GM18858 (cell line): ENCODE results near the gene DYNC1I1.

ENCODE experiments used
- ATAC-seq: cut with Tn5 transposase; IDR thresholded peaks from one replicate; pipeline ENCODE4 v1.9.1; 2021; ENCODE audit not compliant: unreplicated experiment

The DYNC1I1 gene

DNA sequence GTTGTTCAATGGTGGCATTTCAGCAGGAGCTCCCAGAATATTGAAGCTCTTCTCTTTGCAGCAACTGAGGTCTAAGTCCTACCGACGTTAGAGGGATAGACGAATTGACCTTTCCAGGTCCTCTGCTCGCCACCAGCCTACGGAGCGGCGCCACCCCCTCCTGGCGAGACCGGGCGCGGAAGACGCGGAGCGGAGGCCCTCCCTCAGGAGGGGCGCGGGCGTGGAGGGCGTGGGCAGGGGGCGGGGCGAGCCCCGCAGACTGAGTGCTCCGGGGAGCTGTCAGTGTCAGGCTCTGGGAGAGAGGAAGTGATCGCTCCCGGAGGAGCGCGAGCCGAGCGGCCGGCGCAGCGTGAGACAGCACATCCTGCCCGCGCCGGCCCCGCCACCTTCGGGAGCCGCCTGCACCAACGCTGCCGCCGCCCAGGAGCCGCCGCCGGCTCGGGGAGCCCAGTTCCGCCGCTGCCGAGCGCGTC lies at the start of gene DYNC1I1:
Gene DYNC1I1 (plus strand): TSS at position 257 of the 473 bp plus-strand sequence. CDS start 32,176 bp downstream, outside the sequence.
- ATAC-seq, result peak; percentile 92

DNA sequence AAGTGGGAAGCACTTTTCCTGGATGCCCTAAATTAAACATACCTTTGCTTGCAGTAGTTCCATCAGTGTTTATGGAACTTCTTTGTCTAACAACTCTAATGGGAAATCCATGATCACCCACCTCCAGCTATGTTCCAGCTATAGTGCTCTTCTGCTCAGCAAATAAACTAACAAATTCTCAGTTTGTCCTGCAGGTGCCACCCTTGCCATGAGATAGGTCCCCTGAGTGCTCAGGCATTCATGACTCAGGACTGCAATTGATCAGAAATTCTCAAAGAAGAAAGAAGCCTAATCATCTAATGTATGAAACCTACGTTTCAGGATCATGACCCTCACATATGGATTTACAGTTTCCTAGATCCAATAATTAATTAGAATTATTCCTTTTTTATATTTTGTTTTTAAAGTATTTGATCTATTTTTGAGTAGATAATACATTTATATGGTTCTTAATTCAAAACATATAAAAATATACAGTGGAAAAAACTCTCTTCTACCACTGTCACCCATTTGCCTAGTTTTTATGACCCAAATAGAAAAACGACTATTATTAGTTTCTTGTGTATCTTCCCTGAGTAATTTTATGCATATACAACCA lies 48.7 kb upstream of the DYNC1I1 start:
- no peak for ATAC-seq

DNA sequence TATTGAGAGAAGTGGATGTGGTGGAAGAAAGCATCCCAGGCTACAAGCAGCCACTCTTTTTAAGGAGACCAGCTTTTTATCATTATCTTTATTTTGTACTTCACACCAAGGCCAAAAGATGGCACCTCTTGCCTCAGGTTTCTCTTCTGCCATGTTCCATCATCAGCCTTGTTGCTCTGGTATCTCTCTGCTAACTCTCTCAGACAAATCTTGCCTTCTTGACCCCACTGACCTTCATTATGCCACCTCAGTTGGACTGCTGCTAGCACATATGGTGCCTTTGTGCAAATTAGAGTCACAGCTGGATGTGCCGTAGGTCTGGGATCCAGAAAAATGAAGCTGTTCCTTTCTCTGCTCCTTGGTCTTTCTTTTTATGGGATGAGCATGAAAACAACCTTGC lies 47.1 kb upstream of the DYNC1I1 start:
- no peak for ATAC-seq

DNA sequence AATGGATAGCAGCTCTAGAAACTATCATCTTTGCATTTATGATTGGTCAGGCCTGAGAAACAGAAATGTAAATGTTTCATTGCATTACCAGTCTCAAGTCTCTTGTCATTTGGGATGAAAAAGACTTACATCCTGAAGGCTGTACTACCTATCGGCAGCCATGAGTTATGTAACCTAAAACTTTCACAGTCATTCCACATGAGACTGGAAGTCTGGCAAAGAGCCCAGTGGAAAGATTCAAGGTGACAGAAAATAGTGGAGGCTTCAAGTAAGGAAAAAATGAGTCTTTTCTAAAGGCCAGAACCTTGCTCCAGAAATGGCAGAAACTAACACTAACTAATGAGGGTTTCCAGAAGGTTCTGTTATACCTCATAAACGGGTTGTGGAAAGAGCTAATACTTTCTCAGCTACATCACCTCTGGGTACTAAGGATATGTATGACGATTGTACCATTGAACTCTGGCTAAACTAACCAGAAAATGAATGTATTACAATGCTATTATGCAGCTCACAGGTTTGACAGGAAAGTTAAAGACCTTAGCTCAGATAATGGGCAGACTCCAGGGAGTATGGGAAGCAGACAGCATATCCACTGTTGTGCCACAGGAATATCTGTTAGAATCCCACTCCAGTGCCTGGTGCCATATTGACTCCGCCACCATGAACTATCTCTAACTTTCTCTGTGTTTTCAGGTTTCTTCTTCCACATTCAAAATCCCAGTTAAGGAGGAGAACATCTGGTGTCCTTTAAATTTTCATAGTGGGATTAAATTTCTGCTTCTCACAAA lies 41.7 kb upstream of the DYNC1I1 start:
- no peak for ATAC-seq

DNA sequence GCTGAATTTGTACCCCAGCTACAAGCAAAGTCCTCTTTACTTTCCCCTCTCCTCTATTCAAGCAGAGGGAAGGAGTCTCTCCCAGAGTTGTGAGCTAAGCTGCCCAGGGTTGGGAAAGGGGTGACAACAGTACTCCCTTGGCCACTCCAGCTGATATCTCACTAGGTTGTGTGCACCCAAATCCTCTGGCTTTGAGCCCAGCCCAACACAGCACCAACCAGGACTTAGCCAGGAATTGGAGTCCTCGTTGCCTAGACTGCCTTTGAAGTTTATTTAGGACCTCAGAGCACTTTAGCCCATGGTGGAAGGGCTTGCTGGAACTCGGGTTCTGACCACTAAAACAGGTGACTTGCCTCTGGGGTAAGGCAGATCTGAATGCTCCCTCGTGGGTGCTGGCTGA lies 35.7 kb upstream of the DYNC1I1 start:
- ATAC-seq, result no peak

DNA sequence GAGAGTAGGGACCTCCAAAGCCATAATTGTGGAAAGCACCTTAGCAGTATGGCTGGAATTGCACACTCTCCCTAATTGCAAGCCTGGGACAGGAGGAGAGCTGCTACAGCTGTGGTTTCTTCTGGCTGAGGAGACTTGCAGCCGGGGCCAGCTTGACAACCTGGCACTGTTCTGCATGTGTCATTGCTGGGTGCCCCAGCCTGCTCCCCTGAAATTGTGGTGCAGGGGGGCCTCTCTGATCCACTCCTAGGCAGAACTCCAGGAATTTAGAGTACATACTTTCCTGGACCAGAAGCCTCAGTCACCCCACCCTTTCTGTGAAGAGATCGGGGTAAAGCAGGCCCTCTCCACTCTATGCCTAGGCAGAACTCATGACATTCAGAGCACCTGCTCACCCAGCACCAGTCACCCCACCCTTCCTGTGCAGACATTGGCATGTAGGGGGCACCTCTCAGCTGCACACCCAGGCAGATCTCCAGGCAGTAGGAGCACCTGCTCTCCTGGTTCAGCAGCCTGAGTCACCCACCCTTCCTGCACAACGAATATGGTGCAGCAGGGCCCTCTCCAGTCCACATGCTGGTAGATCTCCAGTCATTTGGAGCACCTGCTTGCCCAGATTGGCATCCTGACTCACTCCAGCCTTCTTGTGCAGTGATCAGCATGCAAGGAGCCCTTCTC lies 34.4 kb upstream of the DYNC1I1 start:
- no peak for ATAC-seq

DNA sequence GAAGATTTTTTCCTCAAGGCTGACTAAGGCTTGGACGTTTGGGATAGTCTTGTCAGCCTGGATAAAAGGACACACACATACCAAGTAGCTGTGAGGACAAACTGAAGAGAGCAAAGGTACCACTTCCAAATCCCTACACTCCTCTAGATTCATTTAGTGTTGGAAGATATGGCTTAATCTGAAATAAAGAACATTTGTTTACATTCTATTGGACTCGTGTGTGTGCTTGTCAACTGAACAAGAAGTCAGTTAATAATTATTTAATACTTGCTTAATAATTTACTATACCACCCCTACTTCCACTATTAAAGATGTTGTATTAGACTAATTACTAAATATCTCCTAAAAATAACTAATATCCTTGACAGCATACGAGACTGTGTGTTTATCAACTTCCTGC lies 23.3 kb upstream of the DYNC1I1 start:
- ATAC-seq, result no peak

DNA sequence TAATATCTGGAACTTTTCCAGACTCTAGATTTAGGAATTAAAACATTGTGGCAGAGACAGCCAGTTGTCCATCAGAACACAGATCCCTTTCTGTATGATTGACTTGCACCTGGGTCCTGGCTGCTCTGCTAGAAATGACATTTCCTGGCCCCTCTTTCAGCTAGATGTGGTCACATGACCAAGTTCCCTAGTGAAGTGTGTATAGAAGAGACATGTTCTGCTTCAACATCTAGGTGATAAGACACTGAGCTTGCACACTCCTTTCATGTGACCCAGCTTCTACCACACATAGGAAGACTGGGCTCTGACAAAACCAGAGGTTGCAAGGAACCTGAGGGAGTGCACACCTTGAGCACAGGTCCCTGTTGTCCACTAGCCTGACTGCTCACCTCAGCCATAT lies 22.8 kb upstream of the DYNC1I1 start:
- no peak for ATAC-seq

DNA sequence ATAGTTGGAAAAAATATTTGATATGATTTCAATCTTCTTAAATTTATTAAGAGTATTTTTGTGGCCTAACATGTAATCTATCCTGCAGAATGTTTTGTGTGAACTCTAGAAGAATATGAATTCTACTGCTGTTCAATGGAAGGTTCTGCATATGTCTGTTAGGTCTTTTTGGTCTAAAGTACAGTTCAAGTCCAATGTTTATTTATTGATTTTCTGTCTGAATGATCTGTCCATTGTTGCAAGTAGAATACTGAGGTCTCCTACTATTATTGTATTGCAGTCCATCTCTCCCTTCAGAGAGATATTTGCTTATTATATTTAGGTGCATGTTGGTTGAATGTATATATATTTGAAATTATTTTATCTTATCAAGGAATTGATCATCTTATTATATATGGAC lies 18.9 kb upstream of the DYNC1I1 start:
- no peak for ATAC-seq

DNA sequence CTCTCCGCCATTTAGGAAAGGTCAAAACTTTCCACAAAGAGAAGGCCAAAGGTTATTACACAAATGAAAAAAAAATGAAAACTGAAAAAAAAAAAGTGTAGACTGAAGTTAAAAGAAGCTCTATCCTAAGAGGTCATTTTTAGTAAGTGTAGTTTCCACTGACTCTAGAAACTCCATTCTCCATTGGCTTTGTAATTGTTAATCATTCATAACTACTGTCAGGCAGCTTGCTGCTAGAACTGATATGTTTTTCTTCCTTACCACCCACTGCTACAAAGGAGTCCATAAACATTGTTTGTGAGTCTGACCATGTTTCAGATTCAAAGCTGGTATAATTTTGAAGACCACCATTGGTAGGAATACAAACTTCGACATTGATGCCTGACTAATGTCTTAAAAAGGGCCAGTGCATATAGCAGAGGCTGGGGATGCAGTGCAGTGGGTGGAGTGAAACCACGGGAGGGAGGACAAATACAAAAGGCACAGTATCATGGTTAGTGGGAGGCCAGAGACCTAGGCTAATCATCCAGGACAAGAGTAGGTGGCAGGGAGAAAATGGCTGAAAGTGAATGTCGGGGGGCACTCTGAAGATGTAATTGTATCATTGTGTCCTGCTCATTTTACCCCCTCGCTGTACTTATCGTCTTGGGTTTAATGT lies 16.9 kb upstream of the DYNC1I1 start:
- ATAC-seq, result no peak

DNA sequence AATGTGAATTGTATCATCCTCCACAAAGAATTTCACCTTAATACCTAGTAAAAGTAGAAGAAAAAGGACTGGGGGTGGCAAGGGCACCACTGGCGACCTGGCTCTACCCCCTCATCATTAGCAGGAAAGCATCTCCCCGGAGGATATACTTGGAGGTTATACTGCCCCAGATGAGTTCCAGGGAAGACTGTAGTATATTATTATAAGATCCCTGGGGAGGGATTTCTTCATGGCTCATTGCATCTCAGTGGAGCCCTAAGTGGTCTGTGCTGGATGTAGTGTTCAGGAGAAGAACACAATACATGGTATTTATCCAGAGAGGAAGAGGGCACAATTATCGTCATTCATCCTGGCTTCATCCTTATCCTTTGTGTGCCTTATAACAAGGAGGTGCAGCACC lies 14.2 kb upstream of the DYNC1I1 start:
- ATAC-seq, result no peak

DNA sequence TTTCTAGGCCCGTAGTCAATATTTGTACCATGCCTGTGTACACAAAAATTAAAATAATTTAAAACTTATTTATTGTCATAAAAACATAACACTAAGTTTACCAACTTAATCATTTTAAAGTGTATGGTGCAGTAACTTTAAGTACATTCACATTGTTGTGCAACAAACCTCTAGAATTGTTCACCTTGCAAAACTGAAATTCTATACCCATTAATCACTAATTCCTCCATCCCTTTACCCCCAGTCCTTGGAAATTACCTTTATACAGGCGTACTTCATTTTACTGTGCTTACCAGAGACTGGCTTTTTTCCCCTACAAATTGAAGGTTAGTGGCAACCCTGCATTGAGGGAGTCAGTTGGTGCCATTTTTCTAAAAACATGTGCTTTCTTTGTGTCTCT lies 6.3 kb upstream of the DYNC1I1 start:
- no peak for ATAC-seq

DNA sequence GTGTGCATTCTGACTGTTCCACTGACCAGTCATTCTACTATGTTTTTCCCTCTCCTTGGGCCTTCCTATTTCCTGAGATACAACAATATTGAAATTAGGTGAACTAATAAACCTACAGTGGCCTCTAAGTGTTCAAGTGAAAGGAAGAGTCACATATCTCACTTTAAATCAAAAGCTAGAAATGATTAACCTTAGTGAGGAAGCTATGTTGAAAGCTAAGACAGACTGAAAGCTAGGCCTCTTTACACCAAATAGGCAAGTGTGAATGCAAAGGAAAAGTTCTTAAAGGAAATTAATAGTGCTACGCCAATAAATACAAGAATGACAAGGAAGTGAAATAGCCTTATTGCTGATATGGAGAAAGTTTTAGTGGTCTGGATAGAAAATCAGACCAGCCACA lies 5.7 kb upstream of the DYNC1I1 start:
- no peak for ATAC-seq

DNA sequence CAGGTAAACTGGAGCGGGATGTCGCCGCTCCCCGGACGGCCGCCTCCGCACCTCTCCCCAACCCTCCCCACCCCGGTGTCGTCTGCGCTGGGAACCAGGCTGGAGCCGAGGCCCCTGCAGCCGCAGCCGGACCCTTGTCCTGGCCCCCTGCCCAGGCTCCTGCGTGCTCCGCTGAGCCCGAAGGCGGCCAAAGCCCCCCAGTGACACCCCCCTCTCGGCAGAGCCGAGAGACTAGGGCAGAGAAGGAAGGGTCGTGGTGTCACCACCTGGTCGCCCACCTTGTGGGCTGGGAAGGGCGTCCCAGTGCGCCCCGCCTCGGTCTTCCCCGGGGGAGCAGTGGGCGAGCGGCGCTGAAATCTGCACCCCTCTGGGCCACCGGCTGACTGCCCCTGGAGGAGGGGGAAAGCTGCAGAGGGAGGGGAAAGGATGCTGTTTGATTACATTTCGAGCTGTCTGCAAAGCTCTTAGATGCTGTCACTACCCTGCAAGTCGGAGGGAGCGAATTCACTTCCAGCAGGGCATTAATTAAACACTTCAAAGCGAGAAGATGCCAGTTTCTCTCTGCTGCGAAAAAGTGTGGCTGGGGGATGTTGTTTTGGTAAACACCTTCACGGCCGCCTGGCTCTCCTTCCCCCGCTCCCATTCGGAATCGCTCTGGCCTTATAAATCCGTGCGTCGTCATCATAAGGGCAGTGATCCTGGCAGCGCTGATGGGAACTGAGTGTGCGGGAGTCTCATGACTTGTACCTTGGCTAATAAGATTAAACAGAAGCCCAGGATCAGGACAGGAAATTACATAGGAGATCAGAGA lies 622 bp downstream of the DYNC1I1 start:
- no peak for ATAC-seq

DNA sequence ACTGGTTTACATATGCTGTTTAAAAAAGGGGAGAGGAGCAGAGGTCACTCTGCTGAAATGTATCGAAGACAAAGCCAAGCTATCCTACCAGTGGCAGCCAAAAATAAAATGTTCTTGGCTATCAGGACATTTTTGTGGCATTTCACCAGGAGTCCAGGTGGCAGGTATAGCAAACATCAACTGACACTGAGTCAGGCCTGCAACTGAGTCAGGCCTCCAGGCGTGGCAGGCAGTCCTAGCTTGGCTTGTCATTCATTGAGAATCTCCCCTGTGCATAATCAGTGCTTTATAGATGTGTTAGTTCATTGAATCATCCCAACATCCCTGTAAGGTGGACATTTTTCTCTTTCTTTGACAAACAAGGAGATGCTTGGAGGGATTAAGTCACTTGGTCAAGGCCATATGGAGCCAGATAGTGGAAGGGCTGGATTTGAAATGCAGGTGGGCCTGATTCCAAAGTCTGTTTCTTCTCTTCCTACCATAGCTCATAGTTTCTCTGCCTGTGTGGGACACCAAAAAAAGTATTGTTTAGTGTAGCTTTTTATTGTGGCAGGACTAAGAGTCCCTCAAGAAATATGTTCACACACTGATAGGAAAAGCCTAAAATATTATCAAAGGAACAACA lies 4.3 kb downstream of the DYNC1I1 start:
- no peak for ATAC-seq

DNA sequence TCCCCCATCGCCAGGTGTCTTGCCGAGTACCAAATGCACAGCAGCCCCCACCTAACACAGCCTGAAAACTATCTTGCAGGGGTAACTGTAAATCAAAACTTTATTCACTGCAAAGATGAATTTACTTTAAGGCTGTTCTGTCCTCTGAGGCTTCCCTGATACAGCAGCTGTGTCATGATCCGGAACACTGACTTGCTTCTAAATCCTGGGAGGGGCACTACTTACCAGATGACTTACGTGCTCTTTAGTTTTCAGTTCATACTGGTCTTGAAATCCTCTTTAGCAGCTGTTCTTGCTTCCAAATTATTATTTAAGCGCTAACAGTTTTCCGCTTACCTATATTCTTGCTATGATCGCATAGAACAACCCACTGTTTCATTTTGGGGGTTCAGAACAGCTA lies 4.9 kb downstream of the DYNC1I1 start:
- ATAC-seq, result no peak

DNA sequence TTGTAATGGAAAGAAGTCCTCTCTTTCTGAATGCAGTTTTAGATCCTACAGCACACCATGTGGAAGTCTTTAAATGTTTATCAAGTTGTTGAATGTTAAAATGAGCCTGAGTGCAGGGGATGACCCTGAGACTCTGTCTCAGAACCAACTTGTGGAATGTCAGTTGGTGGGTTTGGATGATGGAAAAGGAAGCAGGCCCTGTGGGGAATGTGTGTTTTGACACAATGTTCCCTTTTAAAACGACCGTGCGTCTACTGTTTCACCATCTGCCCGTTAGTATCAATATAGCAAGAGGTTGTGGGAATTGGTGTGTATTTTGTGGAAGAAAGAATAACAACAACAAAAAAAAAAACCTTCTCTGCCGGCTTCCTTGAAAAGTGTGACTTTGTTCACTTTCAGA lies 8.3 kb downstream of the DYNC1I1 start:
- no peak for ATAC-seq

DNA sequence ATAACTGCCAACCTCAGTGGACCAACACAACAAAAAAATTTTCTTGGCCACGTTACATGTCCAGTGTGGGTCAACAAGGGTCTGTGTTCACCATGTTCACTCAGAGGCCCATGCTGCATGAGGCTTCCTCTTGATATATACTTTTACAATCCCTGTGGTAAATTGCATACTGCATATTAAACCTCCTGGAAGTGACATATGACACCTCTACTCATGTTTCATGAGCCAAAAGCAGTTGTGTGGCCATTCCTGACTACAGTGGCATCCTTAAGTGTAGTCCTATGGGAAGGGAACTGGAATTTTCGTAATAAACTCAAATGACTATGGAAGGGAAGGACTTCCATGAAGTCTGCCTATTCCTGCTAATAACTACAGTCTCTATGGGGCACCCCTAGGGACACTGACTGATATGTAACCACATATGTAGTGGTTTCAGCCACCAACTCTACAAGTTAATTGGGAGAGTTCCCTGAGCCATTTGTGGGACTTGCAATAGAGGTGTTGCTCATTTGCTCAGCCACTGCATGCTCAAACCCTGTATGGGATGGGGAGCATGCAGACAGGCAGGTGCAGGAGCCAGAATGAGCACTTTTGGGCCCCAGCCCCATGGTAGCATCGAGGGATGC lies 9.7 kb downstream of the DYNC1I1 start:
- ATAC-seq, result no peak

DNA sequence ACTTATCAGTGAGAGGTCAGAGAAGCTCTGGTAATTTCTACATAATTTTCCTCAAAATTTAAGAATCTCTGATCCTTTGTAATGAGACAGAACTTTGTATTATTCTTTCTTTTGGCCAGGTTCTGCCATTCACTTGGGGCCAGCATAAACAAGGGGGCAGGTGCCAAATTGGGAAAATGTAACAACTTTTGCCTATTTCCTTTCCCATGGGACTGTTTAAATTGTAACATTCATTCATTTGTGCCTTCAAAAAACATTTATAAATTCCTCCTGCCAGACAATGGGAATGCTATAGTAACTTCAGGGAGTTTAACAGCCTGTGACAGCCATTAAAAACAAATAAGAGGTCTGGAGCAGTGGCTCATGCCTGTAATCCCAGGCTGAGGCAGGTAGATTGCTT lies 12.4 kb downstream of the DYNC1I1 start:
- ATAC-seq, result no peak

DNA sequence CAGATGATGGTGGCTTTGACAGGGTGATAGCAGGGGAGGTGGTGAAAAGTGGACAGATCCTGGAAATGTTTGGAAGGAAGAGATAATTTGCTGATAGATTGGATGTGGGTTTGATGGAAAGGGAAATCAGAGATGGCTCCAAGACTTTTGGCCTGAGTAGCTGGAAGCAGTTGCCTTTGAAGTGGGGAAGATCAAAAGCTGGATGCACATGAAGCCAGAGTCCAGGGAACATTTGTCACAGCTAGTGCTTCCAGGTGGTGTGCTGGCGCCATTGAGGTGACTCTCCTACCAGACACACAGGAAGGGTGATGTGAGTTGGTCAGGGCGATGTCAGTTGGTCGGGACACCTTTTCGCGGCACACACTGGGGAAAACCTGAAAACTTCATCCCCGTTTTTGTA lies 15.9 kb downstream of the DYNC1I1 start:
- no peak for ATAC-seq
